K562 (cell line): ENCODE data around the gene CNPY3. TPM values are rescaled to one million over a fixed set of nuclear protein-coding genes. Genes with fewer than 3 reads are reported as not detected.

Experiments
- BCOR ChIP-seq: fragments of 450-650 bp; IDR thresholded peaks from 2 replicates; pipeline ENCODE4 v1.6.1; 2016
- BRD4 ChIP-seq: fragments of 200-600 bp; sonication (generic); IDR thresholded peaks from 2 replicates; pipeline ENCODE4 v1.6.1; 2017; ENCODE audit warnings: inconsistent platforms
- FOXA1 ChIP-seq: fragments of 450-650 bp; IDR thresholded peaks from 2 replicates; pipeline ENCODE4 v1.6.1; 2016; ENCODE audit warnings: mild to moderate bottlenecking, borderline replicate concordance
- FOXK1 ChIP-seq: sonication (generic); formaldehyde crosslinking; IDR thresholded peaks from 2 replicates; pipeline ENCODE4 v1.8.0; 2022; ENCODE audit warnings: missing genetic modification reagents, mild to moderate bottlenecking, borderline replicate concordance
- FOXM1 ChIP-seq, 2 experiments: fragments of 450-650 bp in 1 of 2; sonication (generic) in 1 of 2; formaldehyde crosslinking in 1 of 2; IDR thresholded peaks; 2 replicates each; pipeline versions ENCODE4 v1.6.1 to v1.9.0; 2017 to 2022; ENCODE audit warnings: low read depth in 2 of 2, mild to moderate bottlenecking in 2 of 2, missing genetic modification reagents in 1 of 2, moderate library complexity in 1 of 2
- HMG20B ChIP-seq: fragments of 250-450 bp; sonication (Bioruptor Pico); IDR thresholded peaks from 2 replicates; pipeline ENCODE4 v1.5.0; 2021; ENCODE audit warnings: mild to moderate bottlenecking
- HNRNPL ChIP-seq: fragments of 200-400 bp; formaldehyde crosslinking; IDR thresholded peaks from 2 replicates; pipeline ENCODE4 v1.6.1; 2017; ENCODE audit warnings: low read depth, mild to moderate bottlenecking, low read length
- MLLT1 ChIP-seq, 2 experiments: fragments of 450-650 bp; IDR thresholded peaks; 2 replicates each; pipeline ENCODE4 v1.6.1; 2016
- MXI1 ChIP-seq: IDR thresholded peaks from 2 replicates; pipeline ENCODE4 v1.6.1; 2011; ENCODE audit warnings: low read depth, mild to moderate bottlenecking, improper control_type of control experiment, low read length
- NEUROD1 ChIP-seq: fragments of 150-350 bp; IDR thresholded peaks from 2 replicates; pipeline ENCODE4 v1.6.1; 2014; ENCODE audit warnings: borderline replicate concordance, low read length, low read depth; ENCODE audit not compliant: partially characterized antibody
- NR2F6 ChIP-seq: fragments of 450-650 bp; formaldehyde crosslinking; IDR thresholded peaks from 2 replicates; pipeline ENCODE4 v1.4.0; 2020; ENCODE audit warnings: mild to moderate bottlenecking
- PKNOX1 ChIP-seq: fragments of 450-650 bp; IDR thresholded peaks from 2 replicates; pipeline ENCODE4 v1.6.1; 2016
- POLR2A ChIP-seq: fragments of 450-650 bp; conservative IDR thresholded peaks from 2 replicates; pipeline ENCODE4 v1.6.1; 2016
- RAD51 ChIP-seq: fragments of 450-650 bp; IDR thresholded peaks from 2 replicates; pipeline ENCODE4 v1.7.1; 2016; ENCODE audit warnings: low read depth, mild to moderate bottlenecking, borderline replicate concordance
- YBX1 ChIP-seq: fragments of 450-650 bp; IDR thresholded peaks from 2 replicates; pipeline ENCODE4 v1.7.1; 2016; ENCODE audit warnings: mild to moderate bottlenecking
- ZNF395 ChIP-seq: fragments of 200-800 bp; sonication (Bioruptor generic); IDR thresholded peaks from 2 replicates; pipeline ENCODE4 v1.6.1; 2017; ENCODE audit warnings: missing genetic modification characterization, missing compliant biosample characterization
- ZNF507 ChIP-seq: conservative IDR thresholded peaks from 2 replicates; pipeline ENCODE4 v1.6.1; 2017; ENCODE audit warnings: missing genetic modification characterization, missing compliant biosample characterization
- ZNF75A ChIP-seq: fragments of 450-650 bp; formaldehyde crosslinking; IDR thresholded peaks from 2 replicates; pipeline ENCODE4 v1.4.0; 2020; ENCODE audit warnings: mild to moderate bottlenecking
- polyA plus RNA-seq, 8 experiments: library from polyadenylated mRNA; depleted of rRNA in 4 of 8; stranded (reverse) in 5 of 8; unstranded in 3 of 8; fragments of >200 nt; fragmentation: Nextera tagmentation in 2 of 8; fragmentation: Illumina TruSeq in 1 of 8; extraction: Ambion mirVana in 2 of 8; extraction: Trizol in 1 of 8; gene quantifications; 2 replicates each; pipeline versions ENCODE4 v1.2.1 to v1.2.3, GENCODE V29; 2011 to 2014; ENCODE audit warnings: inconsistent platforms in 1 of 8, missing spikeins in 1 of 8
- total RNA-seq, 7 experiments: library from RNA; depleted of rRNA in 6 of 7; stranded (reverse); fragments of >200 nt in 6 of 7; fragmentation: Illumina TruSeq in 2 of 7; extraction: Trizol in 2 of 7; gene quantifications; 2 replicates each; pipeline versions ENCODE4 v1.2.1 to v1.2.3, GENCODE V29; 2011 to 2021; ENCODE audit warnings: low replicate concordance in 1 of 7
- TF ChIP-seq, protein P1 (sequence below): sonication (generic); formaldehyde crosslinking; IDR thresholded peaks from 2 replicates; pipeline ENCODE4 v1.8.0; 2022; ENCODE audit warnings: mild to moderate bottlenecking, missing genetic modification reagents
- TF ChIP-seq, protein P2 (sequence below): IDR thresholded peaks from 3 replicates; pipeline ENCODE4 v1.6.1; 2011; ENCODE audit warnings: borderline replicate concordance, mild to moderate bottlenecking; ENCODE audit not compliant: insufficient read length, insufficient read depth
- TF ChIP-seq, protein P3 (sequence below): fragments of 450-650 bp; conservative IDR thresholded peaks from 2 replicates; pipeline ENCODE4 v1.6.1; 2016; ENCODE audit warnings: missing genetic modification characterization, low read depth, mild to moderate bottlenecking, missing compliant biosample characterization, moderate library complexity

CNPY3 gene
- total and polyA plus RNA-seq, 9 of the 15 experiments (the other 6 are each of a cell fraction or from before 2014, with no cell fraction given) = 2.4 to 37.4 (median 21.2) TPM

DNA sequence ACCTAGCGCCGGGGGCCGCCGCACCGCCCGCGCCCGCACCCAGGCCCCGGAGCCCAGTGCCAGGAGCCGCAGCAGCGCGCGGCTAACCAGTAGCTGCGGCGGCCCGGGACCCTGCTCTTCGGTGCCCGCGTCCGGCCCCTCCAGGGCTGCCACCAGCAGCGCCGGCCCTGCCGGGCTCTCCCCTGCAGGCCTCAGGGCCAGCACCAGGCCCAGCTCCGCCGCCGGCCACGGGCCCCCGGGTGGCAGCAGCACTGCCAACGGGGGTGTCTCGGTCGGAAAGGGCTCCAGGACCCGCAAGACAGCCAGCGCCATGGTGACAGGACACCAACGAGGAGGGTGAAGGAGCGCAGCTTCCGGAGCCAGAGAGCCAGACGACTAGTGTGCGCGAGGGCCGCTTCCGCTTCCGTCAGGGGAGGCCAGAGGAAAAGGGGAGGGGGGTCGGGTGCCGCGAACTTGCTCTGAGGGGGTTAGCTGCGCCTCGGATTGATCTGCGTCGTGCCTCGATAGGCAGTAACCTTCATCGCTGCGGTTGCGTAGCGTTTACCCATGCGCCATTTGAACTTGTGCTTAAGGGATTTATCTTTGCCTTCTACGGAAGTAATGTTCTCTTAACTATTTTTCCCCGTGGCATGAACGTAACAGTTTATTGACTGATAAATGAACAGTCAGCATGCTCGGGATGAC, 49.7 kb downstream of the CNPY3 start, which contains the start of gene PEX6 (continued):
- TF ChIP-seq FOXM1 (IDR thresholded peaks at IDR 0.05; ENCODE audit: low read depth) = peak; percentile 45; the same call in 1 of the 2 replicates
- TF ChIP-seq FOXM1 (CRISPR knock-in tag; IDR thresholded peaks at IDR 0.05; ENCODE audit: low read depth) = peak; percentile 51; the same call in 1 of the 2 replicates
- TF ChIP-seq POLR2A = peak; percentile 97
- peak; percentile 12; the same call in 1 of the 2 replicates for TF ChIP-seq RAD51
- no peak for TF ChIP-seq FOXA1
- TF ChIP-seq NEUROD1 = peak; percentile 62
- TF ChIP-seq, protein P1, sequence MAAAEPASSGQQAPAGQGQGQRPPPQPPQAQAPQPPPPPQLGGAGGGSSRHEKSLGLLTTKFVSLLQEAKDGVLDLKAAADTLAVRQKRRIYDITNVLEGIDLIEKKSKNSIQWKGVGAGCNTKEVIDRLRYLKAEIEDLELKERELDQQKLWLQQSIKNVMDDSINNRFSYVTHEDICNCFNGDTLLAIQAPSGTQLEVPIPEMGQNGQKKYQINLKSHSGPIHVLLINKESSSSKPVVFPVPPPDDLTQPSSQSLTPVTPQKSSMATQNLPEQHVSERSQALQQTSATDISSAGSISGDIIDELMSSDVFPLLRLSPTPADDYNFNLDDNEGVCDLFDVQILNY (CRISPR knock-in tag) = 0 out of 2 replicates have a peak, but pooled peaks have one; percentile 0
- no peak for TF ChIP-seq ZNF75A (CRISPR knock-in tag)
- peak; percentile 83; the same call in 1 of the 2 replicates for TF ChIP-seq HNRNPL
- TF ChIP-seq PKNOX1 = peak; percentile 56
- TF ChIP-seq, protein P2, sequence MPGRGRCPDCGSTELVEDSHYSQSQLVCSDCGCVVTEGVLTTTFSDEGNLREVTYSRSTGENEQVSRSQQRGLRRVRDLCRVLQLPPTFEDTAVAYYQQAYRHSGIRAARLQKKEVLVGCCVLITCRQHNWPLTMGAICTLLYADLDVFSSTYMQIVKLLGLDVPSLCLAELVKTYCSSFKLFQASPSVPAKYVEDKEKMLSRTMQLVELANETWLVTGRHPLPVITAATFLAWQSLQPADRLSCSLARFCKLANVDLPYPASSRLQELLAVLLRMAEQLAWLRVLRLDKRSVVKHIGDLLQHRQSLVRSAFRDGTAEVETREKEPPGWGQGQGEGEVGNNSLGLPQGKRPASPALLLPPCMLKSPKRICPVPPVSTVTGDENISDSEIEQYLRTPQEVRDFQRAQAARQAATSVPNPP = no peak
- TF ChIP-seq MXI1 = no peak
- TF ChIP-seq NR2F6 = 0 out of 2 replicates have a peak, but pooled peaks have one; percentile 15
- TF ChIP-seq YBX1 = no peak
- 0 out of 2 replicates have a peak, but pooled peaks have one; percentile 47 for TF ChIP-seq FOXK1 (CRISPR knock-in tag)
- no peak for TF ChIP-seq HMG20B (CRISPR knock-in tag)
- TF ChIP-seq MLLT1 (IDR thresholded peaks at IDR 0.05) = peak in 1 of 2 experiments; percentile 70; a peak in 1 of 4 replicates
- peak; percentile 59; the same call in 1 of the 2 replicates for TF ChIP-seq BCOR
- TF ChIP-seq ZNF507 (tag) = no peak
- TF ChIP-seq ZNF395 (CRISPR knock-in tag) = peak; percentile 75; the same call in 1 of the 2 replicates
- TF ChIP-seq, protein P3, sequence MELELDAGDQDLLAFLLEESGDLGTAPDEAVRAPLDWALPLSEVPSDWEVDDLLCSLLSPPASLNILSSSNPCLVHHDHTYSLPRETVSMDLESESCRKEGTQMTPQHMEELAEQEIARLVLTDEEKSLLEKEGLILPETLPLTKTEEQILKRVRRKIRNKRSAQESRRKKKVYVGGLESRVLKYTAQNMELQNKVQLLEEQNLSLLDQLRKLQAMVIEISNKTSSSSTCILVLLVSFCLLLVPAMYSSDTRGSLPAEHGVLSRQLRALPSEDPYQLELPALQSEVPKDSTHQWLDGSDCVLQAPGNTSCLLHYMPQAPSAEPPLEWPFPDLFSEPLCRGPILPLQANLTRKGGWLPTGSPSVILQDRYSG (tag) = peak; percentile 24; the same call in 1 of the 2 replicates
- peak; percentile 69; the same call in 1 of the 2 replicates for TF ChIP-seq BRD4
